GOT3 (cell line): ENCODE measurements around the gene TRMT11.
"Not testable (repeated sequence)": the region's sequence is repeated elsewhere in the genome, so short reads cannot be mapped to it uniquely, and the experiment has no call there.

Experiments
- DNase-seq: peaks from one replicate; lab custom pipeline; 2025; ENCODE audit warnings: mixed read lengths; lab: John Stamatoyannopoulos, UW

Gene TRMT11

GRCh38 chr6:125994670-125995488 lies 8.5 kb downstream of the TRMT11 start:
- DNase-seq: no peak

DNA sequence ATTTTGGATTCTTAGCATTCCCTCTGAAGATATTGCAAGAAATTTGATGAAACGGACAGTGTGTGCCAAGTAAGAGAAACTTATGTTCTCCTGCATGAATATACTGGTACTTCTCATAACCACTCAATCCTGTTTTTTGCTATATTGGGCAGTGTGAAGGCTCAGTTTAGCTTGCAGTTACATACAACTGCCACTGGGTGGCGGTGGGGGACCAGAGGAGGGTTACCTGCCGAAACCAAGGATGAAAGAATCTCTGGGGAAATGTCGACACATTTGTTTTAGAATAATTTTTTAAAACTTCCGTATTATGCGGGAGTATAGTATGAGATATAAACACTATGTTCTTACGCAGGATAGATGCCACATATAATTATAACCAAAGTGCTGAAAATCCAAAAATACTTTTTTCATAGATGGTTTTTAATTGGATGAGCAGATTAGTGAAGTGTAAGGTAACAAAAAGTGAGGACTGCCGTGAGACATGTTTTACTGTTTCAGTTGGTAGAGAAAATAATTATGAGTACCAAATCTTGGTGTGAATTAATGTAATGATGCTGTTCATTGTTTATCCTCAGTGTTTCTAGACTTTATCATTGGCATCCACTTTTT lies 9.7 kb downstream of the TRMT11 start:
- DNase-seq: no peak

DNA sequence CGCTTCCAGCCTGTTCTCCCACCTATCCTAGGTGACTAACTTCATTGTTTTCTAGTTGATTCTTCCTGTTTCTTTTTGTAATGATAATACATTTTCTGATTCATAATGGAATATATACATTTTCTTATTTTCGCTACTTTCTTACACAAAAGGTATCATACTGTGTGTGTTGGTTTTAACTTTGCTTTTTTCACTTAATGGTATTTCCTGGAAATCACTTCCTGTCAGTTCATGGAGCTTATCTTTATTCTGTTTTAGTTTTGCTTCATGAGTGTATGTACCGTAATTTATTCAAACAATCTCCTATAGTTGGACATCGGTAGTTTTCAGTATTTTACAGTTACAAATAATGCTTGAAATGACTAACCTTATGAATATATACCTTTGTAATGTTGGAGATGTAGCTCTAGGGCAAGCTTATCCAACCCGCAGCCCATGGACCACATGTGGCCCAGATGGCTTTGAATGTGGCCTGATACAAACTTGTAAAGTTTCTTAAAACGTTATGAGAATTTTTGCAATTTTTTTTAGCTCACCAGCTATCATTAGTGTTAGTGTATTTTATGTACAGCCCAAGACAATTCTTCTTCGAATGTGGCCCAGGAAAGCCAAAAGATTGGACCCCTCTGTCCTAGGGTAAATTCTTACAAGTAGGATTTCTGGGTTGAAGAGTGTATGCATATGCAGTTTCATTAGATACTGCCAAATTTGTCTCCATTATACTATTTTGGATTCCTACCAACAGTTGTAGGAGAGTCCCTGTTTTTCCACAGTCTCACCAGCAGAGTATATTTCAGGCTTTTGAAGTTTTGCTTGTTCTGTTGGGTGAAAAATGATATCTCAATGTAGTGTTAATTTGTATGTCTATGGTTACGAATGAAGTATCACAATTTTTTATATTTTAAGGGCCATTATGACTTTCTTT lies 16.7 kb downstream of the TRMT11 start:
- DNase-seq: no peak

DNA sequence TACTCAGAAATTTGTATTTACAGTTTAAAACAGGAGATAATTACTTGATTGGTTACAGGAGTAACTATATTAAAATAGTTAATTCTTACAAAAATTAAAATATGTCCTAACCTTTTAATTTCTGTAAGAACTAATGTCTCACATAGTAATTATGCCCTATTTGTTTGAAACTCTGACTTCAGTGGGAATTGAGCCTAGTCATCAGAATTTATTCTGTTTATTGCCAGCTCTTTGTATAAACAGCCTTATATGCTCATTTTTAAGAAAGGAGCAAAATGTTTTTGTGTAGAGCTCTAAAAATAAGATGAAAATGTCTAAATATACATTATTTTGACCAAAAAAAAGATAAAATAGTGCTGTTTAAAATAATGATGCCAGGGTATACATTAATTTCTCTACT lies 21.5 kb downstream of the TRMT11 start:
- DNase-seq: no peak

DNA sequence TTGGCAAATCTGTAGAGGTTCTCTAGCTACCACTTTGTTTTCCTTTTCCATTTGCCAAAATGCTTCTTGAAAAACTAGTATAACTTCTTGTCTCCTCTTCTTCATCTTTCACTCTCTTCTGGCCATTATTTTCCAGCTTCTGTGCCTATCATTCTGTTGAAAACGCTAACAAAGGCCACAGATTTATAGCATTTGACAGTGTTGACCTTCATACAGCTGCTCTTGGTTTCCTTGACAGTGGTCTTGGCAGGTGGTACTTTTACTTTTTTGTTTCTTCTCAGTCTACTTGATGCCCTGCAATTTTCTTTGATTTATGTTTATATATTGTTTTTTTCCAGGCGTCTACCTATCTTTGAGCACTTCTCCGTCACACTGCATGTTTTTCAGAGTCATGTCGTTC lies 23.7 kb downstream of the TRMT11 start:
- DNase-seq: no peak

DNA sequence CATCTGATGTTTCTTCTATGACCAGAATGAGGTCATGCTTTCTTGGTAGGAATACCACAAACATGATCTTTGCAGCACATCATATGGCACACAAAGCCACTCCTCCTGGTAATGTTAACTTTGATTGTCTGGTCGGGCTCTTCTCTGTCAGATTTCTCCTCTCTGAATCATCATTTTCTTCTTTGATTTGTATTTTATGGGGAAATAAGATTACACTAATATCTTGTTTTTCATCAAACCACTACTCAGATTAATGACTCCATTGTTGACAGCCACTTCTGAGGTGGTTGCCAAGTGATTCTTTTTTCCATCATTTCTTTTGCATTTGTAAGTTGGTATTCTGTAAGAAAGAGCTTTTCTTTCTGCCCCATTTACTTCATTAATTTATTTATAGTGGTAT lies 29.5 kb downstream of the TRMT11 start:
- DNase-seq: no peak

DNA sequence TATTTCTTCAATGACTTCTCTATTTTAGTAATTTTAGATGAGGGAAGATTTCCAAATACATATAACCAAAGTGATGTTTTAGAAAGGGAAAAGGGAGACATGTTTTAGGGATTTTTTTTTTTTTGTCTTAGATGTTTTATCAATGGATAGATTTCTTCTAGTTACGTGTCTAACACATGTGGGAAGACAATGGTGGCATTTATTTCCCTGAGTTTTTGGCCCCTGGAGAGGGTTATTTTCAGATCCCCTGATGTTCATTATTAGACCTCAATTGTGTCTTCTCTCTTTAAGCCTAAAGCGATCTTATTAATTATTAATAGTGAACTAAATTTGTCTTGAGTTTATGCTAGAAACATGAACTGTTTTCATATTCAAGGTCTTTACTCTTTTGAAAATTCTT lies 30.3 kb downstream of the TRMT11 start:
- DNase-seq: no peak

- no peak for DNase-seq
Observed at GRCh38 chr6:126017668-126018067, 31.3 kb downstream of the TRMT11 start.

DNA sequence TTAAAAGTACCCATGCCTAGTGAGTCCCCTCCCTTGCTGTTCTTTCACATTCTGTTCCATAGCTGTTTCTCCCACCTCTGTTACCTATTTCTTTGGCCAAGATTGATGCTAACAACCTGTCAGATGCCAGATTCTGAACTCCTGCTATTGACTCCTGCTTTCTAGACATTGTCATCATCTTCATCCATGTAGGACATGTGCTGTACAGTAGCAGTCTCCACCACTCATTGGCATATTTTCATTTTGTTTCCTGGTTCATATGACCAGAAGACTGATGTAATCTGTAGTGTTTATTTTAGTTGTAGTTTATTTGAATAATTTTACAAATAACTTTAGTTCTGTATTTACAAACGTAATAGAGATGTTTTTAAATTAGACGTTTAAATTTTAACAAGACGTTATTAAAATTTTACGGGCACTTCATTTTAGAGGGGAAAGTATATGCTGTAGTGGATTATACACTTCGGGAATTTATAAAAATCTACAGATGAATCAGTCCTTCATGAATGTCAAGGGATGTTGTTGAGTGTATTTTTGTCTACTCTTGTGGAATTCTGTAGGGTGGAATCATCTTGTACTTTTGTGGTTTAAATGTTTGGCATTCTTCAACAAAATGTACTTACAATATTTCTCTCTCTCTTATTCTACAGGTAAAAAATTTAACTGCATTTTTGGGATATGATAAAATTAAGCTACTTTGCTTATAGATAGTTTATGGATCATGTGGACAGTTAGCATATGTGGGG lies 34.1 kb downstream of the TRMT11 start:
- DNase-seq: no peak

DNA sequence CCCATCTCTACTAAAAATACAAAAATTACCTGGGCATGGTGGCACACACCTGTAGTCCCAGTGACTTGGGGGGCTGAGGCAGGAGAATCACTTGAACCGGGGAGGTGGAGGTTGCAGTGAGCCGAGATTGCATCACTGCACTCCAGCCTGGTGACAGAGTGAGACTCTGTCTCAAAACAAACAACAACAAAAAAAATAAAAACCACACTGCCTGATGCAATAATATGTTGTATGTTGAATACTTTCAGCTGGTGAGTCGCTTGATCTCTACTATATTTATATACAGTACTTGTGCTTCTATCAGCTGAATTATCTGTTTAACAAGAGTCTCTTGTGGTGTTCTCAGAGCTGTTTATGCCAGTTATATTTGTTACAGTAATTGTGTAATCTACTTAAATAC lies 37.1 kb downstream of the TRMT11 start:
- not testable (repeated sequence) for DNase-seq

GRCh38 chr6:126026001-126026400 lies 39.7 kb downstream of the TRMT11 start:
- DNase-seq: no peak

DNA sequence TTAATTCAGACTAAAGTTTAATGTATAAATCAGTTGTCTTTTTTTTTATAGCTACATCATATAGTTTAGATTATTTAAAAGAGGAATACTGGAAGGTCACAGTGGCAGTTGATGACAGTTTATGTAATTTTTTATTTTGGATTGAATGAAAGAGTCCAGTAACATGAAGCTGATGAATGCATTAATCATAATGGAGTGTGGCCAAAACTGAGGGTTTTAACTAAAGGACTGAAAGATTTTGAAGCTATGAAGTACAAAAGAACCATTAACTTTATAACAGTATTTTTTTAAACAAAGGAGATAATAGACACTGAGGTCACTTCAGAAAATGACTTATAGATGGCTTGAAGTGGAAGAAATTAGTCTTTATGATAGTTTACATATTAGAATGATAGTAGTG lies 41.3 kb downstream of the TRMT11 start:
- DNase-seq: no peak

- DNase-seq: no peak
Observed at GRCh38 chr6:126030045-126030444, 43.7 kb downstream of the TRMT11 start.

- no peak for DNase-seq
Observed at GRCh38 chr6:126033696-126034095, 47.4 kb downstream of the TRMT11 start.

GRCh38 chr6:126034656-126035055 lies 48.3 kb downstream of the TRMT11 start:
- no peak for DNase-seq

- DNase-seq: no peak
Observed at GRCh38 chr6:126035764-126036163, 49.4 kb downstream of the TRMT11 start.

DNA sequence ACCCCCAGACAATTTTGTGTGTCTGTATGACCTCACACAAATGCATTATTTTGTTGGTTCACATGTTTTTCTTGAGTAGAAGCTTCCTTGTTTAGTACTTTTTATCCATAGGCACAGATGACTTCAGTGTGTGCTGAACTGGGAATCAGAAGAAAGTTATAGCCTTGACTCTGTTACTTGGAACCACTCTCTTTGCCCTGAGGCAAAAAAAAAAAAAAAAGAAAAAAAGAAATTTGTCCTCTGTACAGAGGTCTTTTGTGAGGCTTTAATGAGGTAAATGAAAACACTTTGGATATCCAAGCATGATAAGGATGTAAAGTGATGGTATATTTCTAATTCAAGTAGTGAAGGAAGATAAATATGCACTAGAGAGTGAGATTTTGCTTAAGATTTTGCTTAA lies 51.9 kb downstream of the TRMT11 start:
- DNase-seq: no peak

GRCh38 chr6:126039284-126039683 lies 52.9 kb downstream of the TRMT11 start:
- no peak for DNase-seq

- no peak for DNase-seq
Observed at GRCh38 chr6:126040394-126040793, 54.1 kb downstream of the TRMT11 start.

- no peak for DNase-seq
Observed at GRCh38 chr6:126040826-126041225, 54.5 kb downstream of the TRMT11 start.

GRCh38 chr6:126041516-126041915 lies 55.2 kb downstream of the TRMT11 start:
- no peak for DNase-seq

- DNase-seq: no peak
Observed at GRCh38 chr6:126042001-126042419, 55.7 kb downstream of the TRMT11 start.
